Neuronal stem cell (in vitro differentiated cells): ENCODE results near the gene CBLL1. TPM values are rescaled to one million over a fixed set of nuclear protein-coding genes. Genes with fewer than 3 reads are reported as not detected.
A peak's percentile ranks its signal among the peaks of the same experiment; 100 is the strongest.

Experiments
- DNase-seq: peaks from one replicate; pipeline ENCODE4 v3.0.0-alpha.2; 2013; ENCODE audit warnings: low spot score
- H2AFZ ChIP-seq: one replicate; pipeline ENCODE4 v1.6.1; 2013; ENCODE audit warnings: mild to moderate bottlenecking, low read length, inconsistent platforms
- H2AK5ac ChIP-seq: 2 replicates; pipeline ENCODE4 v1.6.1; 2013; ENCODE audit warnings: low read depth, mild to moderate bottlenecking, inconsistent platforms, low read length, moderate library complexity, mixed read lengths
- H2BK120ac ChIP-seq: 2 replicates; pipeline ENCODE4 v1.6.1; 2013; ENCODE audit warnings: low read depth, mild to moderate bottlenecking, inconsistent platforms, low read length, moderate library complexity, mixed read lengths
- H2BK12ac ChIP-seq: one replicate; pipeline ENCODE4 v1.6.1; 2013; ENCODE audit warnings: low read length, inconsistent platforms
- H2BK15ac ChIP-seq: 2 replicates; pipeline ENCODE4 v1.6.1; 2013; ENCODE audit warnings: mild to moderate bottlenecking, low read length, inconsistent platforms, mixed read lengths
- H2BK5ac ChIP-seq: one replicate; pipeline ENCODE4 v1.6.1; 2013; ENCODE audit warnings: inconsistent platforms, mild to moderate bottlenecking, low read length, moderate library complexity
- H3K14ac ChIP-seq: one replicate; pipeline ENCODE4 v1.6.1; 2013; ENCODE audit warnings: low read length, inconsistent platforms
- H3K18ac ChIP-seq: 2 replicates; pipeline ENCODE4 v1.6.1; 2013; ENCODE audit warnings: low read length, inconsistent platforms
- H3K23ac ChIP-seq: 2 replicates; pipeline ENCODE4 v1.6.1; 2013; ENCODE audit warnings: low read depth, mild to moderate bottlenecking, mixed read lengths, low read length, inconsistent platforms; ENCODE audit not compliant: poor library complexity
- H3K27ac ChIP-seq: replicated peaks from 3 replicates; pipeline ENCODE4 v1.5.1; 2013; ENCODE audit warnings: low read length, inconsistent platforms
- H3K27me3 ChIP-seq, 3 experiments: 2 replicates each; pipeline ENCODE4 v1.6.1; 2013; ENCODE audit warnings: low read length in 3 of 3, mild to moderate bottlenecking in 2 of 3, inconsistent platforms in 1 of 3, low read depth in 1 of 3, mixed read lengths in 1 of 3, moderate library complexity in 1 of 3; ENCODE audit not compliant: control insufficient read depth in 3 of 3, insufficient read depth in 3 of 3
- H3K36me3 ChIP-seq, 2 donors: replicated peaks in 1 of 2; 2 replicates each; pipeline ENCODE4 v1.6.1; 2013; ENCODE audit warnings: low read length in 2 of 2; ENCODE audit not compliant: control insufficient read depth in 2 of 2, insufficient read depth in 2 of 2
- H3K4ac ChIP-seq: 2 replicates; pipeline ENCODE4 v1.6.1; 2013; ENCODE audit warnings: inconsistent platforms, mild to moderate bottlenecking, low read length, moderate library complexity
- H3K4me1 ChIP-seq, 2 donors: 1 replicate in 1 of 2; 2 replicates in 1 of 2; pipeline ENCODE4 v1.6.1; 2013; ENCODE audit warnings: low read length in 2 of 2, low read depth in 1 of 2; ENCODE audit not compliant: control insufficient read depth in 2 of 2, insufficient read depth in 1 of 2
- H3K4me2 ChIP-seq: one replicate; pipeline ENCODE4 v1.6.1; 2013; ENCODE audit warnings: mild to moderate bottlenecking, low read length, inconsistent platforms; ENCODE audit not compliant: insufficient read depth, poor library complexity, severe bottlenecking
- H3K4me3 ChIP-seq, 2 donors: 2 replicates each; pipeline ENCODE4 v1.5.1; 2013; ENCODE audit warnings: low read length in 2 of 2, mild to moderate bottlenecking in 2 of 2, inconsistent platforms in 1 of 2, moderate library complexity in 1 of 2
- H3K79me1 ChIP-seq: one replicate; pipeline ENCODE4 v1.6.1; 2013; ENCODE audit warnings: low read depth, mild to moderate bottlenecking, inconsistent platforms, low read length, moderate library complexity
- H3K9ac ChIP-seq: one replicate; pipeline ENCODE4 v1.6.1; 2013; ENCODE audit warnings: mild to moderate bottlenecking, low read depth, low read length, inconsistent platforms; ENCODE audit not compliant: poor library complexity
- H3K9me3 ChIP-seq, 2 donors: replicated peaks in 1 of 2; 2 replicates each; pipeline versions ENCODE3 to v1.6.1; 2013; ENCODE audit warnings: low read length in 2 of 2, mild to moderate bottlenecking in 2 of 2, inconsistent platforms in 1 of 2, low read depth in 1 of 2, mixed read lengths in 1 of 2, moderate library complexity in 1 of 2; ENCODE audit not compliant: control insufficient read depth in 2 of 2, insufficient read depth in 1 of 2
- H4K8ac ChIP-seq: one replicate; pipeline ENCODE4 v1.6.1; 2013; ENCODE audit warnings: low read depth, mild to moderate bottlenecking, inconsistent platforms, low read length, moderate library complexity
- H4K91ac ChIP-seq: one replicate; pipeline ENCODE4 v1.6.1; 2013; ENCODE audit warnings: low read length, low read depth, mild to moderate bottlenecking, inconsistent platforms; ENCODE audit not compliant: poor library complexity
- WGBS, 2 donors: extraction: QIAGEN DNeasy Blood & Tissue Kit; methylation state at CpG; one replicate each; pipeline ENCODE4 v1.1.7; 2013; ENCODE audit warnings: missing lambda C conversion rate in 2 of 2, mixed read lengths in 1 of 2; ENCODE audit not compliant: insufficient read length in 2 of 2, insufficient replicate concordance in 1 of 2; ENCODE audit errors: extremely low coverage in 2 of 2; 5-methylcytosine and 5-hydroxymethylcytosine counted together
- polyA plus RNA-seq, 2 experiments: library from polyadenylated mRNA; stranded (reverse); fragments of 200-250 nt; gene quantifications; one replicate each; pipeline ENCODE4 v1.2.3, GENCODE V29; 2013

Gene CBLL1
- 40.6 TPM for polyA plus RNA-seq (2013, experiment 1 of 2)
- polyA plus RNA-seq (2013, experiment 2 of 2), result 40.6 TPM

- Histone ChIP-seq H2BK15ac (no peak within 1 kb of the TSS), H3K9me3 (no peaks in the 10 kb centered on the region), H3K14ac (peak within 1 kb of the TSS; percentile 33), H4K91ac (no peak within 1 kb of the TSS), H3K4ac (no peak within 1 kb of the TSS), H3K4me1 (peaks cover 7 to 10% of the 10 kb centered on the region in 2 donors), H3K4me3 (peak within 1 kb of the TSS; percentile 90 to 91), H2AFZ (peak within 1 kb of the TSS; percentile 96), H3K79me1 (no peaks in the 10 kb centered on the region), H3K18ac (peak within 1 kb of the TSS; percentile 96), H3K23ac (peak within 1 kb of the TSS; percentile 80), H2BK12ac (no peak within 1 kb of the TSS), H2BK120ac (no peak within 1 kb of the TSS), H2BK5ac (peak within 1 kb of the TSS; percentile 76), H3K36me3 (peaks cover under 1 to 11% of the 10 kb centered on the region in 2 donors), H3K27me3 (peaks cover 0 to 12% (median 0%) of the 10 kb centered on the region in 3 experiments), H4K8ac (no peak within 1 kb of the TSS), H3K9ac (peak within 1 kb of the TSS; percentile 98), H2AK5ac (no peak within 1 kb of the TSS), H3K4me2 (peak within 1 kb of the TSS; percentile 60), H3K27ac (peak within 1 kb of the TSS; percentile 95)
- DNase-seq, result peak; percentile 91
- WGBS, 2 donors, result no CpG with 5 or more reads among the region's 56 CpGs
These were observed at the start of gene CBLL1 for GRCh38 chr7:107743567-107744344. CBLL1 (plus strand) TSS chr7:107744142; CDS start chr7:107744164, 22 bp downstream.

GRCh38 chr7:107694386-107694785, 49.6 kb upstream of the CBLL1 start:
- no peak overlapping the region for H3K23ac ChIP-seq
- H4K8ac ChIP-seq, result no peak overlapping the region
- H2BK15ac ChIP-seq, result no peak overlapping the region
- no peak overlapping the region for H3K4ac ChIP-seq
- H2BK120ac ChIP-seq, result no peak overlapping the region
- H2AK5ac ChIP-seq, result no peak overlapping the region
- H3K36me3 ChIP-seq, result no peaks in the 10 kb centered on the region
- H2BK5ac ChIP-seq, result no peak overlapping the region
- no peak overlapping the region for H3K14ac ChIP-seq
- H4K91ac ChIP-seq, result no peak overlapping the region
- no peak overlapping the region for H2BK12ac ChIP-seq
- H3K18ac ChIP-seq, result no peak overlapping the region
- H3K4me3 ChIP-seq, result no peak overlapping the region
- H2AFZ ChIP-seq, result no peak overlapping the region
- no CpG with 5 or more reads among the region's 5 CpGs for WGBS, 2 donors
- H3K9me3 ChIP-seq, result no peaks in the 10 kb centered on the region
- DNase-seq, result no peak
- no peak overlapping the region for H3K9ac ChIP-seq
- H3K27me3 ChIP-seq, result peaks cover 0 to 40% (median 0%) of the 10 kb centered on the region in 3 experiments
- peaks cover 2 to 15% of the 10 kb centered on the region in 2 donors for H3K4me1 ChIP-seq
- no peaks in the 10 kb centered on the region for H3K79me1 ChIP-seq
- H3K4me2 ChIP-seq, result no peak overlapping the region
- no peak overlapping the region for H3K27ac ChIP-seq

GRCh38 chr7:107696330-107696946, 47.5 kb upstream of the CBLL1 start:
- no peak overlapping the region for H4K91ac ChIP-seq
- no peak for DNase-seq
- H3K4ac ChIP-seq, result no peak overlapping the region
- H2BK120ac ChIP-seq, result no peak overlapping the region
- no peak overlapping the region for H3K18ac ChIP-seq
- no peak overlapping the region for H2BK5ac ChIP-seq
- no peak overlapping the region for H3K4me2 ChIP-seq
- H3K9ac ChIP-seq, result no peak overlapping the region
- no peaks in the 10 kb centered on the region for H3K36me3 ChIP-seq
- peaks cover 0 to 40% (median 0%) of the 10 kb centered on the region in 3 experiments for H3K27me3 ChIP-seq
- no peak overlapping the region for H4K8ac ChIP-seq
- no peak overlapping the region for H2BK12ac ChIP-seq
- no CpG with 5 or more reads among the region's 4 CpGs for WGBS, 2 donors
- no peak overlapping the region for H3K4me3 ChIP-seq
- no peak overlapping the region for H2BK15ac ChIP-seq
- H3K14ac ChIP-seq, result no peak overlapping the region
- no peak overlapping the region for H3K23ac ChIP-seq
- no peak overlapping the region for H3K27ac ChIP-seq
- H2AK5ac ChIP-seq, result no peak overlapping the region
- H2AFZ ChIP-seq, result no peak overlapping the region
- H3K4me1 ChIP-seq, result peaks cover 2 to 15% of the 10 kb centered on the region in 2 donors
- no peaks in the 10 kb centered on the region for H3K79me1 ChIP-seq
- H3K9me3 ChIP-seq, result no peaks in the 10 kb centered on the region
